PFSK-1 (cell line): Measurements from ENCODE around the gene ST3GAL5.

Experiments used
- FOXP2 ChIP-seq: optimal IDR thresholded peaks from 2 replicates; pipeline ENCODE3; 2011; ENCODE audit warnings: borderline replicate concordance, control low read depth, inconsistent platforms; ENCODE audit not compliant: insufficient read depth; ENCODE audit errors: extremely low read length, extremely low read depth
- POLR2AphosphoS5 ChIP-seq: IDR thresholded peaks from 2 replicates; pipeline ENCODE4 v1.6.1; 2012; ENCODE audit warnings: low read depth, mild to moderate bottlenecking, control low read depth, low read length, moderate library complexity
- SIN3A ChIP-seq: IDR thresholded peaks from 2 replicates; pipeline ENCODE4 v1.6.1; 2012; ENCODE audit warnings: mild to moderate bottlenecking, low read length, moderate library complexity, borderline replicate concordance; ENCODE audit not compliant: insufficient read depth
- TAF1 ChIP-seq: IDR thresholded peaks from 2 replicates; pipeline ENCODE4 v1.6.1; 2012; ENCODE audit warnings: low read length, control low read depth, borderline replicate concordance; ENCODE audit not compliant: insufficient read depth
- TF ChIP-seq, protein P1 (sequence below), 2 experiments: IDR thresholded peaks; 2 replicates each; pipeline versions ENCODE4 v1.6.1 to v1.8.0; 2011 to 2012; ENCODE audit warnings: low read depth in 2 of 2, low read length in 2 of 2, control low read depth in 1 of 2, inconsistent platforms in 1 of 2, mild to moderate bottlenecking in 1 of 2, moderate library complexity in 1 of 2; ENCODE audit not compliant: insufficient read depth in 1 of 2

ST3GAL5 gene

DNA sequence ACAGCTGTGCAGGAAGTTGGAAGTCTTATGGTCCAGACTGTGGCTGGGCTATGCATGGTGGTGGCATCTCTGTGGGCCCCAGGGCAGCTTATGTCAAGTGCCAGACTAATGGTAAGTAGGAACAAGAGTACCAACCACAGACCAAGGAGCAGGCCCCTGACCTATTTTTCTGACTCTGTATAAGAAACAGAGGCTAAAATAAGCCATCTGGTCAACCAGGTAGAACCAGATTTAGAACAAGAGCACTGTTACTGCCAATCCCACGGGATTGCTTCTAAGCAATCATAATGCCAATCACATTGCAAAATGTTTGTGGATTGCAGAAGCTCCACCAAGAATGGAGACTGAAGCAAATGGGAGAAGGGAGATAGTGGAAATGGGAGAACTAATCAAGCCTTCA lies 11.1 kb upstream of the ST3GAL5 start:
- no peak for TF ChIP-seq POLR2AphosphoS5
- TF ChIP-seq, protein P1, sequence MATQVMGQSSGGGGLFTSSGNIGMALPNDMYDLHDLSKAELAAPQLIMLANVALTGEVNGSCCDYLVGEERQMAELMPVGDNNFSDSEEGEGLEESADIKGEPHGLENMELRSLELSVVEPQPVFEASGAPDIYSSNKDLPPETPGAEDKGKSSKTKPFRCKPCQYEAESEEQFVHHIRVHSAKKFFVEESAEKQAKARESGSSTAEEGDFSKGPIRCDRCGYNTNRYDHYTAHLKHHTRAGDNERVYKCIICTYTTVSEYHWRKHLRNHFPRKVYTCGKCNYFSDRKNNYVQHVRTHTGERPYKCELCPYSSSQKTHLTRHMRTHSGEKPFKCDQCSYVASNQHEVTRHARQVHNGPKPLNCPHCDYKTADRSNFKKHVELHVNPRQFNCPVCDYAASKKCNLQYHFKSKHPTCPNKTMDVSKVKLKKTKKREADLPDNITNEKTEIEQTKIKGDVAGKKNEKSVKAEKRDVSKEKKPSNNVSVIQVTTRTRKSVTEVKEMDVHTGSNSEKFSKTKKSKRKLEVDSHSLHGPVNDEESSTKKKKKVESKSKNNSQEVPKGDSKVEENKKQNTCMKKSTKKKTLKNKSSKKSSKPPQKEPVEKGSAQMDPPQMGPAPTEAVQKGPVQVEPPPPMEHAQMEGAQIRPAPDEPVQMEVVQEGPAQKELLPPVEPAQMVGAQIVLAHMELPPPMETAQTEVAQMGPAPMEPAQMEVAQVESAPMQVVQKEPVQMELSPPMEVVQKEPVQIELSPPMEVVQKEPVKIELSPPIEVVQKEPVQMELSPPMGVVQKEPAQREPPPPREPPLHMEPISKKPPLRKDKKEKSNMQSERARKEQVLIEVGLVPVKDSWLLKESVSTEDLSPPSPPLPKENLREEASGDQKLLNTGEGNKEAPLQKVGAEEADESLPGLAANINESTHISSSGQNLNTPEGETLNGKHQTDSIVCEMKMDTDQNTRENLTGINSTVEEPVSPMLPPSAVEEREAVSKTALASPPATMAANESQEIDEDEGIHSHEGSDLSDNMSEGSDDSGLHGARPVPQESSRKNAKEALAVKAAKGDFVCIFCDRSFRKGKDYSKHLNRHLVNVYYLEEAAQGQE (IDR thresholded peaks at IDR 0.05; ENCODE audit: insufficient read depth in 1 of 2, low read depth in 2 of 2, low read length in 2 of 2): no peak

DNA sequence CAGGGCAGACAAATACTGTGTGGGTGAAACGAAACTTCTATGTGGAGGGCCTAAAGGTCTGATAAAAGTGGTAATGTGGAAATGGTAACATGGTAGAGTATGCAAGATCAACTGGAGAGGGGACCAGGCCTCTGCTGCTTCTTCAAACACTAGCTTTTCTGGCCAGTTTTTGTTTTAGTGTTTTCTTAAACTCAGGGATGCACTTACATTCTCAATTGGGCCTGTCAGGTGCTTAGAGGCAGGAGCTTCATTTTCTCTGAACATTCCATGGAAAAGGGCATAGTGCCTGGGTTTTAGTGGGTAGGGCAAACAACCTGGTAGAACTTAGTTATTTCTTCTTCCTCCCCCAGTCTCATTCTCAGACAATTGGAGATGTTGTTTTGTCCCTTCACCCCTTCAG lies 10.5 kb upstream of the ST3GAL5 start:
- TF ChIP-seq TAF1 (no peak), POLR2AphosphoS5 (no peak), FOXP2 (no peak), SIN3A (no peak)
- TF ChIP-seq, protein P1 (IDR thresholded peaks at IDR 0.05; ENCODE audit: insufficient read depth in 1 of 2, low read depth in 2 of 2, low read length in 2 of 2): no peak

DNA sequence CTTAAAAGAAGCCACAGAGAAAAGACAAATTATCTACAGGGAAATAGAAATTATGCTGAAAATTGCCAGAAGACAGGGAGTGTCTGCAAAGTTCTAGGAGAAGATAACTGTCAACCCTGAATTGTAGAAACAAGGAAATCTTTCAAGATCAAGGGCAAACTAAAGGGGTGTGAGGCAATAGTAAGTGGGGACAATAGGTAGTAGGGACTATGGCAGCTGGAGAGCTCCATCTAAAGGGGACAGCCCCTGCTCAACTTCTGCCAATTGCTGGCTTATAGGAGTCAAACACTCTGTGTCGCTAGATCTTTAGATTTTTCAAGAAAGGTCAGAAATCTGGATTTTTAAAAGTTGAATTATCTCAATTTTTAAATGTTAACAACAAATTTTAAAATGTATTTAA lies 10.1 kb upstream of the ST3GAL5 start:
- TF ChIP-seq SIN3A (no peak), FOXP2 (no peak), POLR2AphosphoS5 (no peak), TAF1 (no peak)
- TF ChIP-seq, protein P1 (IDR thresholded peaks at IDR 0.05; ENCODE audit: insufficient read depth in 1 of 2, low read depth in 2 of 2, low read length in 2 of 2): no peak

DNA sequence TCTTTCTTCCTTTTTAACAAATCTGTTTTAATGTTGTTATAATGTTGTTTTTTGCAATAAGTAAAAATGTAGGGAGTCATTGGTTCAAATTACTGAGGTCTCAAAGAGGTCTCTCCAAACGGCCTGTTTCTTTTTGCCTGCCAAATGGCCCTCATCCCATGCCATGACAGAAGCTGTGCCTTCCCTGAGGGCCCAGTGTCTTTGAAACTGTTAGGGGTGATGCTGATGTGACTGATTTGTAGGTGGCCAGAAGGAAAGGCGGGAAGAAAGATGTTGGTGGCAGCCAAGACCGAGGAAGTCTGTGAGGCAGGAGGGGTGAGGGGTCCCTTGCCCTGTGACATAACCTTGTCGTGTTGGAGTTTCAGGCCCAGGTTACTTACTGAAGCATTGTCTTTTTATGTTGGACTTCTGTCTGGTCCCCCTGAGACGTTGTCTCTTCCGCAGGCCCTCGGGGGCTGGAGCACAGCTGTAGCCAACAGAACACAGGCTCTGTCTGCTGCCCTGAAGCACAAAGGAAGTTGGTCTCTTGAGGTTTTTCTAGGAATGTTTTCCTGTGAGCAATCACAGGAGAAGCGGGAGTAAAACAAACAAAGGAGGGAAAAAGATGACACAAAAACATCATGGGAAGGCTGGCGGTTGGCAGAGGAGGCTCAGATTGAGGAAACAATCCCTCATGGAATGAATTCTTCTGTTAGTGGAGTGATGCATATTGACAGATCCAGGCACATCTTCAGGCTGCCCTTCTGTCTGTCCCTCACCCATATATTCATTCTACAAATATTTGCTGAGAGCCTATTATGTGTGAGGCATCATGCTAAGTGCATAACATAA lies 4.9 kb upstream of the ST3GAL5 start:
- TF ChIP-seq FOXP2 (no peak), SIN3A (no peak), TAF1 (no peak), POLR2AphosphoS5 (no peak)
- TF ChIP-seq, protein P1 (IDR thresholded peaks at IDR 0.05; ENCODE audit: insufficient read depth in 1 of 2, low read depth in 2 of 2, low read length in 2 of 2): no peak; a peak in 1 of 4 replicates
